GM19023 (cell line): Measurements from ENCODE around the gene IL1RAP.

ENCODE experiments used
- ATAC-seq: cut with Tn5 transposase; IDR thresholded peaks from one replicate; pipeline ENCODE4 v1.9.1; 2021; ENCODE audit warnings: mild to moderate bottlenecking, moderate library complexity; ENCODE audit not compliant: unreplicated experiment

IL1RAP gene

DNA sequence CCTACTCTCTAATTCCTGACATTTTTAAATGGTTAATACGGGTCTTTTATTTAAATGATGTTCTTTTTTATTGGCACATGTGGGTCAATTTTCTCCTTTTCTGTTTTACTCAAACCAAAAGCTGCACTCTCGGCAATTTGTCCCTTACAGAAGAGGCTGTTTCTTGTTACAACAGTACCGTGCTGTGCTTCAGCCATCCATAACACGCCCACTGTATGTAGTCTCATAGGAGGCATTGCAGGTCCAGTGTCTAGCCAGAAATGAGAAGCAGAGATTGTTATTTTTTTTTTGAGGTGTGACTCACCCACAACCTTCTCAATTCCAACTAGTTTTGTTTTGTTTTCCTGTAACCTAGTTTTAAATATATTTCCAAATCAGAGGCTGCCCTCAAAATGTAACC lies 184.0 kb downstream of the IL1RAP start:
- no peak for ATAC-seq

DNA sequence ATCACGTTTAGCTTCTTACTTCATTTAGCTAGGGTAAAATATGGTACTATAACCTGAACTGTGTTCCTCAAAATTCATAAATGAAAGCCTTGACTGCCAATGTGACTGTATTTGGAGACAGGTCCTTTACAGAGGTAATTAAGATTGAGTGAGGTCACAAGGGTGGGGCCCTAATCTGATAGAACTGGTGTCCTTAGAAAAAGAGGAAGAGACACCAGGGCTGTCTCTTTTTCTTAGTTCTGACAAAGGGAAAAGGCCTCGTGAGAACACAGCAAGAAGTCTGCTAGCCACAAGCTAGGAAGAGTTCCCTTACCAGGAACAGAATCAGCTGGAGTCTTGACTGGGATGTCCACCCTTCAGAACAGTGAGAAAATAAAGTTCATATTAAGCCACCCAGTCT lies 185.9 kb downstream of the IL1RAP start:
- ATAC-seq, result no peak

- peak; percentile 54 for ATAC-seq
Observed at GRCh38 chr3:190701096-190701532, 187.2 kb downstream of the IL1RAP start.

- no peak for ATAC-seq
Observed at GRCh38 chr3:190706582-190706981, 192.7 kb downstream of the IL1RAP start.
